ENCODE measurements around the gene SYDE2.
"Not testable (repeated sequence)": the region's sequence is repeated elsewhere in the genome, so short reads cannot be mapped to it uniquely, and the experiment has no call there.

SYDE2 gene

GRCh38 chr1:85148524-85149250 is 52.1 kb downstream of the SYDE2 start:
- DNase-seq (ENCODE audit: low read depth in 1 of 2, low spot score in 1 of 2), result no peak

GRCh38 chr1:85146972-85147359 is 53.9 kb downstream of the SYDE2 start:
- Histone ChIP-seq H3K27ac (replicated peaks) (no peak overlapping the region), H3K27me3 (ENCODE audit: insufficient read depth, poor library complexity, severe bottlenecking) (peaks cover 2% of the 10 kb centered on the region), H3K4me3 (replicated peaks; ENCODE audit: insufficient read depth, low read length) (no peak overlapping the region)
- TF ChIP-seq GABPA (IDR thresholded peaks at IDR 0.05; ENCODE audit: low read depth), result no peak
- TF ChIP-seq POLR2AphosphoS5 (IDR thresholded peaks at IDR 0.05; ENCODE audit: low read depth), result no peak
- TF ChIP-seq REST (IDR thresholded peaks at IDR 0.05; ENCODE audit: insufficient replicate concordance, low read depth), result no peak
- no peak for TF ChIP-seq CTCF (IDR thresholded peaks at IDR 0.05; ENCODE audit: insufficient read depth, low read length)
- no peak for TF ChIP-seq SPI1 (IDR thresholded peaks at IDR 0.05; ENCODE audit: borderline replicate concordance, low read depth)
- DNase-seq (ENCODE audit: low read depth in 1 of 2, low spot score in 1 of 2), result no peak

More at GRCh38 chr1:85148524-85149250, 52.1 kb downstream of the SYDE2 start:
- Histone ChIP-seq H3K4me3 (replicated peaks; ENCODE audit: insufficient read depth, low read length) (no peak overlapping the region), H3K27ac (replicated peaks) (no peak overlapping the region), H3K27me3 (ENCODE audit: insufficient read depth, poor library complexity, severe bottlenecking) (peaks cover 2% of the 10 kb centered on the region)
- no peak for TF ChIP-seq CTCF (IDR thresholded peaks at IDR 0.05; ENCODE audit: insufficient read depth, low read length)
- TF ChIP-seq GABPA (IDR thresholded peaks at IDR 0.05; ENCODE audit: low read depth), result no peak
- TF ChIP-seq SPI1 (IDR thresholded peaks at IDR 0.05; ENCODE audit: borderline replicate concordance, low read depth), result no peak

- not testable (repeated sequence) for DNase-seq (ENCODE audit: low read depth in 1 of 2, low spot score in 1 of 2); H3K27me3 ChIP-seq (ENCODE audit: insufficient read depth, poor library complexity, severe bottlenecking); H3K4me3 ChIP-seq (replicated peaks; ENCODE audit: insufficient read depth, low read length); H3K27ac ChIP-seq (replicated peaks)
Observed at GRCh38 chr1:85146298-85146971, 54.4 kb downstream of the SYDE2 start.

GRCh38 chr1:85144351-85144750 is 56.5 kb downstream of the SYDE2 start:
- H3K4me3 ChIP-seq (replicated peaks; ENCODE audit: insufficient read depth, low read length), result no peak overlapping the region
- H3K27me3 ChIP-seq (ENCODE audit: insufficient read depth, poor library complexity, severe bottlenecking), result peaks cover 2% of the 10 kb centered on the region
- TF ChIP-seq POLR2AphosphoS5 (IDR thresholded peaks at IDR 0.05; ENCODE audit: low read depth) (no peak), CTCF (IDR thresholded peaks at IDR 0.05; ENCODE audit: insufficient read depth, low read length) (no peak), SPI1 (IDR thresholded peaks at IDR 0.05; ENCODE audit: borderline replicate concordance, low read depth) (no peak)
- no peak overlapping the region for H3K27ac ChIP-seq (replicated peaks)
- no peak for DNase-seq (ENCODE audit: low read depth in 1 of 2, low spot score in 1 of 2)

- TF ChIP-seq GABPA (IDR thresholded peaks at IDR 0.05; ENCODE audit: low read depth) (no peak), POLR2AphosphoS5 (IDR thresholded peaks at IDR 0.05; ENCODE audit: low read depth) (no peak), SPI1 (IDR thresholded peaks at IDR 0.05; ENCODE audit: borderline replicate concordance, low read depth) (no peak), CTCF (IDR thresholded peaks at IDR 0.05; ENCODE audit: insufficient read depth, low read length) (no peak), REST (IDR thresholded peaks at IDR 0.05; ENCODE audit: insufficient replicate concordance, low read depth) (no peak)
- no peak for DNase-seq (ENCODE audit: low read depth in 1 of 2, low spot score in 1 of 2)
- H3K27ac ChIP-seq (replicated peaks), result no peak overlapping the region
- H3K27me3 ChIP-seq (ENCODE audit: insufficient read depth, poor library complexity, severe bottlenecking), result peaks cover 2% of the 10 kb centered on the region
- H3K4me3 ChIP-seq (replicated peaks; ENCODE audit: insufficient read depth, low read length), result no peak overlapping the region
Observed at GRCh38 chr1:85142753-85143152, 58.1 kb downstream of the SYDE2 start.

GRCh38 chr1:85138439-85138838 is 62.4 kb downstream of the SYDE2 start:
- not testable (repeated sequence) for DNase-seq (ENCODE audit: low read depth in 1 of 2, low spot score in 1 of 2); H3K27me3 ChIP-seq (ENCODE audit: insufficient read depth, poor library complexity, severe bottlenecking); H3K27ac ChIP-seq (replicated peaks); H3K4me3 ChIP-seq (replicated peaks; ENCODE audit: insufficient read depth, low read length)

All from HL-60 (cell line).